ENCODE data around the gene FERMT3.

FERMT3 gene

DNA sequence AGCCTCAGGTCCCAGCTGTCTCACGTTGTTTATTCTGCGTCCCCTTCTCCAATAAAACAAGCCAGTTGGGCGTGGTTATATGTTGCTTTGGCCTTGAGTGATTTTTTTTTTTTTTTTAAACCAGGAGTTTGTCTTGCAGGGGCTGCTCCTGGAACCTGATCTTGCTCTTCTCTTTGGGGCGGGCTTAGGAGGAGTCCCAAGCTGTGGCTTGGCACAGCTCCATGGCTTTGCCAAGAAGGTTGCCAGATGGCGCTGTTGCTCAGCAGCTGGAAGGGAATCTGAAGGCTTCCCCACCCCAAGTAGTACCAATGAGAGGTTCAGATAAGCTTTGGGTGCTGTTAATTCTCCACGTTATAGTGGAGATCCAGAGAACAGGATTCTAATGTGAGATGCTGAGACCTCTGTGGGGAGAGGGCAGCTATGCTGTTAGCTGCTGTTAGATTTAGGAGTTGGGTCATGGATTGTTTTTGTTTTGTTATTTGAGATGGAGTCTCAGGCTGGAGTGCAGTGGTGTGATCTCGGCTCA is 2.0 kb upstream of the FERMT3 start:
- TF ChIP-seq GATA2 (IDR thresholded peaks at IDR 0.05; ENCODE audit: low read depth, low read length) (no peak), GATA3 (IDR thresholded peaks at IDR 0.05; ENCODE audit: low read depth, low read length) (no peak)

DNA sequence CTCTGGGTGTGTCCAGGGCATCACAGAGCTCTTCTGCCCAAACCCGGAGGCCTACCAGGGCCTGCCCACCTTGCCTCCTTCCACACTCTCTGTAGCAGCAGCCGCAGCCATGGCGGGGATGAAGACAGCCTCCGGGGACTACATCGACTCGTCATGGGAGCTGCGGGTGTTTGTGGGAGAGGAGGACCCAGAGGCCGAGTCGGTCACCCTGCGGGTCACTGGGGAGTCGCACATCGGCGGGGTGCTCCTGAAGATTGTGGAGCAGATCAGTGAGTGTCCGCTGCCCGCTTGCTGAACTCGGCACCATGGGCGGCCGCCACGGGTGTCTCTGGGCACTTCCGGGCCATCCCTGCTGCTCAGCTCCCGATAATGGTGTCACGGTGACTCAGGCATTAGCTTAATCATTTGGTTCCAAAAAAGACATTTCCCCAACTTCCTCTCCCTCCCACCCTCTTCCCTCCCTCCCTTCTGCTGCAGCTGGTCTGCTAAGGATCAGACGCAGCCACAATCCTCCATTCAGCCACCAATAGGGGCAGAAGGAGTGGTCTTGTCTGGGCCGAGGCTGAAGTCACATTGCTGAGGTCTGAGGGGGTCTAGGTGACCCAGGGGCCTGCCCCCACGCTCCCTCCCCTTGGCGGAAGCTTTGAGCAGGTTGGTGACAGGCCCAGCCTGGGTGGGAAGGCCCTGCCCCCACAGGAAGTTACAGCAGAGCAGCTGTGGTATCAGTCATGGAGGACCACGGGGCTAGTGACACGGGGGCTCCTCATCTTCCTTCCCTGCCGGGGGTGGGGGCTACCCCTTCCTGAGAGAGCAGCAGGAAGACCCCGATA is 950 bp downstream of the FERMT3 start:
- TF ChIP-seq GATA3 (IDR thresholded peaks at IDR 0.05; ENCODE audit: low read depth, low read length), result no peak
- no peak for TF ChIP-seq GATA2 (IDR thresholded peaks at IDR 0.05; ENCODE audit: low read depth, low read length)

DNA sequence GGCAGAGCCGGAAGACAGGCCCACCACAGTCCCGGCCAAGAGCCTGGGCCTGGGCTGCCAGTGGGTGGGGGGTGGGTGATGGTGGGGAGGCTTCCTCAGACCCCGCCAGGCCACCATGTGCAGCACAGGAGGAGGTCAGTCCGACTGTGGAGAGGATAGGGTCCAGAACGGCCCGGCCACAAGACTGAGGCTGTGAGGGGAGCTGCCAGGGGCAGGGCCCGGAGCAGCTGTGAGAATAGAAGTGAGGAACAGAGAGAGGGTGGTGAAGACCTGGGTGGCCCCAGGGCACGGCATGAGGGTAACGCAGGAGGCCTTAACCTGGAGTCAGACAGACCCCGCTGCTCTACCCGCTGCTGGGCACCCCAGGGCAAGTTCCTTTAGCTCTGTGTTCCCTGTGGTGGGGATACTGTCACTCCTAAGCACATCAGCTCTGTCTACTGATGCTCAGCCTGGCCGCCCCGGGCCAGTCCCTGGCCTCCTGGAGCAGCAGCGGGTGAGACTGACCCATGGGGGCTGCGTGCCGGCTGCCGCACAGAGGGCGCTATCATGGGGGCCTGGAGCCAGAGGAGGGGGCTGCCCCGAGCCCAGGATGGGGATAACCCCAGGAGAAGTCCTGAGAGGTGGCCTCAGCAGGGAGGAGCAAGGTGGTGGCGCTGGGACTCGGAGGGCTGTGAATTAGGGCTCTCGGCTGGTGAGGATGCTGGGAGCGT is 1.7 kb downstream of the FERMT3 start:
- TF ChIP-seq GATA3 (IDR thresholded peaks at IDR 0.05; ENCODE audit: low read depth, low read length) (no peak), GATA2 (IDR thresholded peaks at IDR 0.05; ENCODE audit: low read depth, low read length) (no peak)

DNA sequence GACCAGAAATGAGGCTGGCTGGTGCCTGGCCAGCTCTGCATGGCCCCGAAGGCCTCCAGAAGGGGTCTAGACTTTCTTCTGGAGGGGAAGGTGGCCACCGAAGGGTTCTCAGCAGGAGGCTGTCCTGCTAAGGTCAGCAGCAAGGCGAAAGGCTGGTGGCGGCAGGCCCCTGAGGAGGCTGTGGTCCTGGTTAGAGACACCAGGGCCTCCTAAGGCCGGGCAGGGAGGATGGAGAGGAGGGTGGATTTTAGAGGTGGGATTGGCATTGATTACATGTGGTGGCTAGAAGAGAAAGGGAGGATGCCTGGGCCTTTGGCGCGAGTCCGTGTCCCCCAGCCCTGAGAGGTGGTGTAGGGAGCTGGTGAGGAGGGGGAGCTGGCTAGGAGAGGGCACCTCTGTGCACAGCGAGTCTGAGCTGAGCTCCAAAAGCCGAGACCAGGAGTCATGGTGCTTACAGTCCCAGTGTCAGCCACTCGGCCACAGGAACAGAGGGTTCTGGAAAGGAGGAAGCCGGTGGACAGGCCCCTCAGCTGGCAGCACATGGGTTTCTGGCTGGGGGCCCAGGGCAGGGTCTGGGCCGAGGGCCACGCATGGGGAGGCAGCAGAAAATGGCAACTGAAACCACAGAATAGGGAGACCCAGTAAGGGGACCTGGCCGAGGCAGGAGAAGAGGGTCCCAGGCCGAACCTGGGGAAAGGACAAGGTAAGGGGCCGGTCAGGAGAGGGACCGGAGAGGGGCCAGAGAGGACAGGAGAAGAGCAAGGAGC is 2.5 kb downstream of the FERMT3 start:
- TF ChIP-seq GATA2 (IDR thresholded peaks at IDR 0.05; ENCODE audit: low read depth, low read length) (no peak), GATA3 (IDR thresholded peaks at IDR 0.05; ENCODE audit: low read depth, low read length) (no peak)

DNA sequence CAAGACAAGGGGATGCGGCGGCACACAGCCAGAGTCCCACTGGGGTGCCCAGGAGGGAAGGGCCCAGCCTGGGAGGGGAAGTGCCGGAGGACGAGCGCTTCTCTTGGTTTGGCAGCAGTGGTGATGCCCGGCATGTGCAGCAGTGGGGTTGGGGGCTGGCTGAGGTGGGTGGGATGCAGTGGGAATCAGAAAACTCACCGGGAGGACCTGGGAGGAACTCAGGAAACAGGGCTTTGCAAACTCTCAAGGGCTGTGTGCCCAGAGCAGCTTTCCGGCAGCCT is 3.0 kb downstream of the FERMT3 start:
- TF ChIP-seq GATA3 (IDR thresholded peaks at IDR 0.05; ENCODE audit: low read depth, low read length) (no peak), GATA2 (IDR thresholded peaks at IDR 0.05; ENCODE audit: low read depth, low read length) (no peak)

DNA sequence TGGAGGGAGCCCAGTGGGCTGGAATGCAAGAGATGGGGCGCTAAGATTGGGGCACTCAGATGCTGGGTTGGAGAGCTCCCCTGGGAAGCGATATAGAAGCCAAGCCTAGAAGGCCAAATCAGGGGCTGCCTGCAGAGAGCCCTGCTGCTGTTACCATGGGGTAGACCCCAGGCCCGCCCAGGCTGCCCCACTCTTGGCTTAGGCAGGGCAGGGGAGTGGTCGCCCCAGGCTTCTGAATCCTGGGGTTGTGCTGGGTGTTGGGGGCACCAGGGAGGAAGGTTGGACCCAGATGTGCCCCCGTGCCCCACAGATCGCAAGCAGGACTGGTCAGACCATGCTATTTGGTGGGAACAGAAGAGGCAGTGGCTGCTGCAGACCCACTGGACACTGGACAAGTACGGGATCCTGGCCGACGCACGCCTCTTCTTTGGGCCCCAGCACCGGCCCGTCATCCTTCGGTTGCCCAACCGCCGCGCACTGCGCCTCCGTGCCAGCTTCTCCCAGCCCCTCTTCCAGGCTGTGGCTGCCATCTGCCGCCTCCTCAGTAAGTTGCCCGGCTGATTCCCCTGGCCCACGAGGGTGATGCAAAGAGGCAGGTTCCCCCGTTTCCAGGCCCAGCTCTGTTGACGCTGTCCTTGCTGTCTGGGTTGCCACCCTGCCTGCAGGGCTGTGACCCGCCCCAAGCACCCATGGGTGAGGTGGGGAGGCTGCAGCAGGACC is 3.9 kb downstream of the FERMT3 start:
- TF ChIP-seq GATA3 (IDR thresholded peaks at IDR 0.05; ENCODE audit: low read depth, low read length), result no peak
- TF ChIP-seq GATA2 (IDR thresholded peaks at IDR 0.05; ENCODE audit: low read depth, low read length), result no peak

DNA sequence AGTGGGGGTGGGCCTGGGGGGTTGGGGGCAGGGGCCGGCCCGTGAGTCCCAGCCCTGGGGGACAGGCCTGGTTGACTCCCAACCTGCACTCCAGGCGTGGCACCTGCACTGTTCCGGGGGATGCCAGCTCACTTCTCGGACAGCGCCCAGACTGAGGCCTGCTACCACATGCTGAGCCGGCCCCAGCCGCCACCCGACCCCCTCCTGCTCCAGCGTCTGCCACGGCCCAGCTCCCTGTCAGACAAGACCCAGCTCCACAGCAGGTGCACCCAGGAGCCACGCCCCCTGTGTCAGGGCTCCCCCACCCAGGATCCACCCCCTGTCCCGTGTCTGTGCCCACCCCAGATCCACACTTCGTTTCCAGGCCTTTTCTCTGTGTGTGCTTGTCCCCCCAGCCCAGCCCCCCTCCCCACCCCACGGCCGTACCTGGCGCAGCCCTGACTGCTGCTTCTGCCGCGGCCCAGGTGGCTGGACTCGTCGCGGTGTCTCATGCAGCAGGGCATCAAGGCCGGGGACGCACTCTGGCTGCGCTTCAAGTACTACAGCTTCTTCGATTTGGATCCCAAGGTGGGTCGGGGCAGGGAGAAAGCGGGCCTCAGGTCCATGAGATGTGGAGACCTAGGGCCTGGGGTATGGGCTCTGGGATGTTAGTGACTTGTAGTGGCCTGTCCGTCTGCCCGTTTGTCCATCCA is 4.8 kb downstream of the FERMT3 start:
- TF ChIP-seq GATA3 (IDR thresholded peaks at IDR 0.05; ENCODE audit: low read depth, low read length), result no peak
- TF ChIP-seq GATA2 (IDR thresholded peaks at IDR 0.05; ENCODE audit: low read depth, low read length), result no peak

DNA sequence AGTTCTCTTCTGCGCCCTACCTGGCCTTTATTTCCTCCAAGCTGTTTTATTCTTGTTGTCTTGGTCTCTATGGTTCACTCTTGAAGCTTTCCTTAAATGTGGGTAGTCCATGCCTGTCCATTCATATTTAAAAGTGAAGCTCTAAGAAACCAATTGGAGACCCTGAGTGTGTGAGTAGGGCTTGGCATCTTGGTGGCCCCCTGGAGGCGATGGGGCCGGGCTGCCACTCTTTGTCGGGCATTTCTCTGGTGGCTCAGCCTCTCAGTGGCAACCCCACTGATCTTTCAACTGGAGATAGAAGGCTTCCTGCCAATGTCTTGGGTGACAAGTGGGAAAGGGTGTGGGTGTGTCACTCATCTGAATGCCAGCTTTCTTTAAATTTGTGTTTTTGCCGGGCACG is 10.4 kb downstream of the FERMT3 start:
- TF ChIP-seq GATA3 (IDR thresholded peaks at IDR 0.05; ENCODE audit: low read depth, low read length), result no peak

DNA sequence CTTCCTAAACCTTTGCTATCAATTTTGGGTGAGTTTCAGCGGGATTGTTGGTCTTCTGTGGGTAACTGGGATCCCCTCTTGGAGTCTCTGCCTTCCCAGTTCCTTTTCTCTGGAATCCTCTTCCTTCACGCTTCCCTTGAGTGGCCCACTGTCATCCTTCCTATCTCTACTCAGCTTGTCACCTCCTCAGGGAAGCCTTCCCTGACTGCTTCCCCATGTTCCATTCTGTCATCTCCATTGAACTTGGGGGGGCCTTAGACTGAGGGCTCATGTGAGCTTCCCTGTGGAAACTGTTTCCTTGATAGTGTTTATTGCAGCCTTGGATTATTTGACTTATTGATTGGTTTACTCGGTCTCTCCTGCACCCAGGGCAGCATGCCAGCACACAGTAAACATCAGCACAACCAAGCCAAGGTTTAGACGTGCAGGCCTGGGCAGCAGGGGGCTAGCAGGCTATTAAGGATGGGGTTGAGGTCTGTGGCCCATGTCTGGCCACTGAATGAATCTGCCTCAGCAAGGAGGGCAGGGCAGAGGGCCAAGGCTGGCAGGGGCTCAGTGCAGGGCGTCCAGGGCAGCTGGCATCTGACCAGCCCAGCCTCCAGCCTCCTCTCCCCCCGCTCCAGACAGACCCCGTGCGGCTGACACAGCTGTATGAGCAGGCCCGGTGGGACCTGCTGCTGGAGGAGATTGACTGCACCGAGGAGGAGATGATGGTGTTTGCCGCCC is 12.3 kb downstream of the FERMT3 start:
- TF ChIP-seq GATA3 (IDR thresholded peaks at IDR 0.05; ENCODE audit: low read depth, low read length) (no peak), GATA2 (IDR thresholded peaks at IDR 0.05; ENCODE audit: low read depth, low read length) (no peak)

DNA sequence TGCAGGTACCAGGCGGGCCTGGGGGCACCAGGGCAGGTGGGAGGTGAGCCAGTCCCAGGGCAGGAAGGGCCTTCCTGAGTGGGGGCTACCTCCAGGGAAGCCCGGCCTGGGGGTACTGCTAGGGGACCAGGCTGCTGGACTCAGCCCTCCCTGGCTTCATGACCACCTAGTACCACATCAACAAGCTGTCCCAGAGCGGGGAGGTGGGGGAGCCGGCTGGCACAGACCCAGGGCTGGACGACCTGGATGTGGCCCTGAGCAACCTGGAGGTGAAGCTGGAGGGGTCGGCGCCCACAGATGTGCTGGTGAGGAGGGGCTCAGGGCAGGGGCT is 12.8 kb downstream of the FERMT3 start:
- TF ChIP-seq GATA3 (IDR thresholded peaks at IDR 0.05; ENCODE audit: low read depth, low read length) (no peak), GATA2 (IDR thresholded peaks at IDR 0.05; ENCODE audit: low read depth, low read length) (no peak)

DNA sequence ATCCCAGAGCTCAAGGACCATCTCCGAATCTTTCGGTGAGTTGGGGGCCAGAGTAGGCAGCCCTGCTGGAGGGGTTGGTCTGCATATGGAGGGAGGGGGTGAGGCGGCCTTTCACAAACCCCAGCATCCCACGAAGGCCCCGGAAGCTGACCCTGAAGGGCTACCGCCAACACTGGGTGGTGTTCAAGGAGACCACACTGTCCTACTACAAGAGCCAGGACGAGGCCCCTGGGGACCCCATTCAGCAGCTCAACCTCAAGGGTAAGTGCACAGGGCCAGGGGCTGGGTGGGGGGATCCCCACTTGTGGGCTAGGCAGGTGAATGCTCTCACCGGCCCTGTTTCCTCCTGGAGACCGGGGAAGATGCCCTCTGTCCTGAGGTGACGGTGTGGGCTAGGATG is 13.2 kb downstream of the FERMT3 start:
- no peak for TF ChIP-seq GATA2 (IDR thresholded peaks at IDR 0.05; ENCODE audit: low read depth, low read length)
- no peak for TF ChIP-seq GATA3 (IDR thresholded peaks at IDR 0.05; ENCODE audit: low read depth, low read length)

DNA sequence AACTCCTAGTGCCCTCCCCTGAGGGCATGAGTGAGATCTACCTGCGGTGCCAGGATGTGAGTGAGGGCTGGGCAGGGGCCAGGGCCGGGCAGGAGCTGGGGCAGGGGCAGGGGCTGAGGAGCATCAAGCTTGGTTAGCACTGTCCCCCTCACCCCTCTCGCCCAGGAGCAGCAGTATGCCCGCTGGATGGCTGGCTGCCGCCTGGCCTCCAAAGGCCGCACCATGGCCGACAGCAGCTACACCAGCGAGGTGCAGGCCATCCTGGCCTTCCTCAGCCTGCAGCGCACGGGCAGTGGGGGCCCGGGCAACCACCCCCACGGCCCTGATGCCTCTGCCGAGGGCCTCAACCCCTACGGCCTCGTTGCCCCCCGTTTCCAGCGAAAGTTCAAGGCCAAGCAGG is 13.8 kb downstream of the FERMT3 start:
- TF ChIP-seq GATA3 (IDR thresholded peaks at IDR 0.05; ENCODE audit: low read depth, low read length) (no peak), GATA2 (IDR thresholded peaks at IDR 0.05; ENCODE audit: low read depth, low read length) (no peak)

DNA sequence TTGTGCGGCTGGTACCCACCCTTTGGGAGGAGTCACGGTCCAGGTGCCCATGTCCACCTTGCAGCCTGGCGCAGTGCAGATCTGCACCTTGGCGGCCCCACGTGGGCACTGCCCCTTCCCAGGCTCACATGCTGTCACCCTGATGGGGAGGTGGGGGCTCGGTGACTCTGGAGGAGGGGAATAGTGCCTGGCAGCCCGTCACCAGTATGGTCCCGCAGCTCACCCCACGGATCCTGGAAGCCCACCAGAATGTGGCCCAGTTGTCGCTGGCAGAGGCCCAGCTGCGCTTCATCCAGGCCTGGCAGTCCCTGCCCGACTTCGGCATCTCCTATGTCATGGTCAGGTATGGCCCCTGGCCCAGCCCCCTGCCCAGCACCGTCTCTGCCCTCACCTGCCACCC is 14.3 kb downstream of the FERMT3 start:
- no peak for TF ChIP-seq GATA2 (IDR thresholded peaks at IDR 0.05; ENCODE audit: low read depth, low read length)
- TF ChIP-seq GATA3 (IDR thresholded peaks at IDR 0.05; ENCODE audit: low read depth, low read length), result no peak

Data from SH-SY5Y (cell line).